ENCODE data around the gene HID1. TPM values are rescaled to one million over a fixed set of nuclear protein-coding genes. Genes with fewer than 3 reads are reported as not detected.
A peak's percentile ranks its signal among the peaks of the same experiment; 100 is the strongest.

The HID1 gene
- total and polyA plus RNA-seq, 9 of the 15 experiments (the other 6 are each of a cell fraction or from before 2014, with no cell fraction given) = 0.14 to 2.1 (median 0.54) TPM; not detected in 2

- no peak overlapping the region for H3K9ac ChIP-seq (ENCODE audit: insufficient read depth in 1 of 2, low read depth in 2 of 2, low read length in 2 of 2)
- in situ Hi-C loops (cut with MboI) = loop anchor here (5.0 kb wide), 3 partner anchors 33 to 213 kb away; partner anchors contain the start of genes OTOP2 and USH1G
- no peaks in the 10 kb centered on the region for H3K79me2 ChIP-seq (ENCODE audit: control insufficient read depth, insufficient read depth, low read length)
- POLR2A ChIA-PET = interaction anchor here (0.5 to 0.6 kb wide), 2 partner anchors 30 to 1283 kb away, joined by 3 to 4 read pairs; no protein-coding TSS in a partner anchor
- H3K36me3 ChIP-seq (ENCODE audit: control insufficient read depth, insufficient read depth, low read length) = no peaks in the 10 kb centered on the region
- FAIRE-seq (no peak), DNase-seq (ENCODE audit: extremely low read depth in 1 of 4, low spot score in 3 of 4) (no peak), ATAC-seq (no peak)
- no peak overlapping the region for H2AFZ ChIP-seq (ENCODE audit: low read depth, low read length)
- H3K4me3 ChIP-seq = no peak overlapping the region
- intact Hi-C loops (cut with micrococcal nuclease) = loop anchor here (5.0 kb wide), 1 partner anchor 88 kb away; no protein-coding TSS in a partner anchor
- peaks cover 3 to 21% of the 10 kb centered on the region in 2 experiments; a peak in 3 of 5 replicates for H3K27me3 ChIP-seq (ENCODE audit: control insufficient read depth in 2 of 2, insufficient read depth in 2 of 2, low read length in 2 of 2)
- TF ChIP-seq DLX4 (CRISPR knock-in tag; IDR thresholded peaks at IDR 0.05) = no peak
- no peak for TF ChIP-seq ZNF512 (tag; IDR thresholded peaks at IDR 0.05)
- peak; percentile 29 for TF ChIP-seq RBM25 (IDR thresholded peaks at IDR 0.05; ENCODE audit: low read depth, low read length, severe bottlenecking)
- 4% methylated on average over 12 of the region's 13 CpGs for WGBS (ENCODE audit: insufficient coverage, low coverage, missing lambda C conversion rate)
- no peaks in the 10 kb centered on the region for H3K9me1 ChIP-seq (ENCODE audit: control insufficient read depth, insufficient read depth, low read length)
- no TSS peak for BruUV-seq (replicated peaks)
- peaks cover under 1 to 47% of the 10 kb centered on the region in 2 experiments; a peak in 4 of 5 replicates for H3K4me1 ChIP-seq (replicated peaks in 1 of 2; ENCODE audit: control insufficient read depth in 2 of 2, insufficient read depth in 2 of 2, low read length in 2 of 2)
- H3K9me3 ChIP-seq (replicated peaks; ENCODE audit: control insufficient read depth, insufficient read depth, low read depth, low read length) = peaks cover 4% of the 10 kb centered on the region; the same call in 1 of the 2 replicates
- CTCF ChIA-PET (ENCODE audit: low intra/inter-chr PET ratio) = no interaction called here
- H4K20me1 ChIP-seq (replicated peaks; ENCODE audit: control insufficient read depth, insufficient read depth, low read length) = no peaks in the 10 kb centered on the region
- H3K4me2 ChIP-seq (ENCODE audit: insufficient read depth, low read length) = no peak overlapping the region
- no peak overlapping the region for H3K27ac ChIP-seq (ENCODE audit: extremely low read depth, low read depth, low read length)
These were observed 17.7 kb downstream of the HID1 start for GRCh38 chr17:74954665-74955421.
